PC-9 (cell line): ENCODE results near the gene KCNK10. TPM values are rescaled to one million over a fixed set of nuclear protein-coding genes. Genes with fewer than 3 reads are reported as not detected.

ENCODE experiments used
- BruUV-seq: library from RNA; stranded (reverse); fragments of 400-500 nt; replicated peaks from 2 replicates; lab custom pipeline; 2021; lab: Mats Ljungman, UMichigan
- CTCF ChIA-PET: fragments of 300-600 bp; sonication (Branson Sonifier 250); formaldehyde crosslinking; loops from one replicate; lab custom pipeline; 2022; ENCODE audit warnings: antibody characterized with exemption; lab: Charles Lee
- POLR2A ChIA-PET: fragments of 300-600 bp; sonication (Branson Sonifier 250); formaldehyde crosslinking; loops from one replicate; lab custom pipeline; 2022; ENCODE audit warnings: antibody characterized with exemption; ENCODE audit not compliant: unreplicated experiment; lab: Charles Lee
- DNase-seq, 2 experiments: peaks; one replicate each; pipeline versions ENCODE4 v3.0.0 to v3.0.0-alpha.2; 2015 to 2022; ENCODE audit warnings: mixed read lengths in 1 of 2
- H2AFZ ChIP-seq: fragments of 200-600 bp; sonication (generic); 2 replicates; pipeline ENCODE4 v1.8.1; 2017; ENCODE audit warnings: antibody characterized with exemption
- H3F3A ChIP-seq: fragments of 200-600 bp; sonication (generic); 2 replicates; pipeline ENCODE4 v1.8.1; 2017; ENCODE audit warnings: antibody characterized with exemption, mild to moderate bottlenecking, low read depth; ENCODE audit not compliant: insufficient read depth
- H3K27ac ChIP-seq: fragments of 200-600 bp; sonication (generic); 2 replicates; pipeline ENCODE4 v1.6.1; 2016; ENCODE audit warnings: mixed run types
- H3K27me3 ChIP-seq: fragments of 200-600 bp; sonication (generic); 2 replicates; pipeline ENCODE4 v1.6.1; 2016; ENCODE audit warnings: low read depth, mixed run types; ENCODE audit not compliant: insufficient read depth
- H3K36me3 ChIP-seq: fragments of 200-600 bp; sonication (generic); 2 replicates; pipeline ENCODE4 v1.6.1; 2016; ENCODE audit warnings: low read depth, mixed run types
- H3K4me1 ChIP-seq: fragments of 200-600 bp; sonication (generic); replicated peaks from 2 replicates; pipeline ENCODE4 v1.6.1; 2016; ENCODE audit warnings: mixed run types; ENCODE audit not compliant: insufficient read depth
- H3K4me2 ChIP-seq: fragments of 200-600 bp; sonication (generic); 2 replicates; pipeline ENCODE4 v1.6.1; 2017; ENCODE audit warnings: mixed run types
- H3K4me3 ChIP-seq: fragments of 200-600 bp; sonication (generic); 2 replicates; pipeline ENCODE4 v1.6.1; 2016; ENCODE audit warnings: mixed run types
- H3K79me2 ChIP-seq: fragments of 200-600 bp; sonication (generic); 2 replicates; pipeline ENCODE4 v1.6.1; 2017; ENCODE audit warnings: low read depth, mixed run types
- H3K9me2 ChIP-seq: fragments of 200-600 bp; sonication (generic); 2 replicates; pipeline ENCODE4 v1.8.1; 2017; ENCODE audit warnings: mild to moderate bottlenecking; ENCODE audit not compliant: insufficient read depth
- H3K9me3 ChIP-seq: fragments of 200-600 bp; sonication (generic); 2 replicates; pipeline ENCODE4 v1.8.1; 2016; ENCODE audit warnings: low read depth; ENCODE audit not compliant: insufficient read depth
- H4K20me1 ChIP-seq: fragments of 200-600 bp; sonication (generic); 2 replicates; pipeline ENCODE4 v1.8.1; 2017; ENCODE audit not compliant: insufficient read depth
- EZH2 ChIP-seq: fragments of 200-600 bp; sonication (generic); IDR thresholded peaks from 2 replicates; pipeline ENCODE4 v1.8.0; 2017; ENCODE audit warnings: antibody characterized with exemption, low read depth
- intact Hi-C: fragments of 100-400 bp; cut with micrococcal nuclease; formaldehyde crosslinking; loops from one replicate; pipeline ENCODE4 v1.10.0; 2022; ENCODE audit not compliant: unreplicated experiment
- total RNA-seq: library from RNA; stranded (reverse); gene quantifications from 2 replicates; pipeline ENCODE4 v1.2.3, GENCODE V29; 2021
- TF ChIP-seq, protein P1 (sequence below): fragments of 200-600 bp; sonication (generic); conservative IDR thresholded peaks from 2 replicates; pipeline ENCODE4 v1.6.1; 2017; ENCODE audit warnings: mixed run types, antibody characterized with exemption, mild to moderate bottlenecking, moderate library complexity

The KCNK10 gene
- total RNA-seq, 1 experiment from 2014 or later = not detected

DNA sequence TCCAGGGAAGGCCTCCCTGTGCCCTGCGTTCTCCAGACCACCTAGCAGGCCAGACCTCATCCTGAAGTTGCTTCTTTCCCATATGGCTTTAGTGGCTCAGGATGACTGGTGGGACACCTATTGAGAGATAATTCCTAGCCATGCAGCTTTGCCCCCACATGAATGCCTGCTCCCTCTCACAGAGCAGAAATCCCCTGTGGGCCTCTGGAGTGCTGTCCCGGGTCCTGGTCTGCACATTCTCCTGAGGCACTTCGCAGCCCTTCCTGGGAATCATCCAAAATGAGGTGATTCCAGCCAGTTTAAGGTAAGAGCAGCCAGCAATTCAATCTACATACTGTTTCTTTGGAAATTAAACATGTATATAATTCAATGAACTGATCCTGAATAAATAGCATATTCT is 182.2 kb downstream of the KCNK10 start:
- no peaks in the 10 kb centered on the region for H3K27me3 ChIP-seq
- H3K9me3 ChIP-seq = no peaks in the 10 kb centered on the region
- H3K4me3 ChIP-seq = no peak overlapping the region
- POLR2A ChIA-PET = no interaction called here
- H3K36me3 ChIP-seq = no peaks in the 10 kb centered on the region
- H4K20me1 ChIP-seq = no peaks in the 10 kb centered on the region
- H3K4me1 ChIP-seq = no peaks in the 10 kb centered on the region
- BruUV-seq = no TSS peak
- no peak overlapping the region for H2AFZ ChIP-seq
- no peaks in the 10 kb centered on the region for H3K79me2 ChIP-seq
- H3K9me2 ChIP-seq = no peaks in the 10 kb centered on the region
- intact Hi-C loops = no loop called here
- no peak overlapping the region for H3K4me2 ChIP-seq
- CTCF ChIA-PET = no interaction called here
- TF ChIP-seq EZH2 = no peak
- TF ChIP-seq, protein P1, sequence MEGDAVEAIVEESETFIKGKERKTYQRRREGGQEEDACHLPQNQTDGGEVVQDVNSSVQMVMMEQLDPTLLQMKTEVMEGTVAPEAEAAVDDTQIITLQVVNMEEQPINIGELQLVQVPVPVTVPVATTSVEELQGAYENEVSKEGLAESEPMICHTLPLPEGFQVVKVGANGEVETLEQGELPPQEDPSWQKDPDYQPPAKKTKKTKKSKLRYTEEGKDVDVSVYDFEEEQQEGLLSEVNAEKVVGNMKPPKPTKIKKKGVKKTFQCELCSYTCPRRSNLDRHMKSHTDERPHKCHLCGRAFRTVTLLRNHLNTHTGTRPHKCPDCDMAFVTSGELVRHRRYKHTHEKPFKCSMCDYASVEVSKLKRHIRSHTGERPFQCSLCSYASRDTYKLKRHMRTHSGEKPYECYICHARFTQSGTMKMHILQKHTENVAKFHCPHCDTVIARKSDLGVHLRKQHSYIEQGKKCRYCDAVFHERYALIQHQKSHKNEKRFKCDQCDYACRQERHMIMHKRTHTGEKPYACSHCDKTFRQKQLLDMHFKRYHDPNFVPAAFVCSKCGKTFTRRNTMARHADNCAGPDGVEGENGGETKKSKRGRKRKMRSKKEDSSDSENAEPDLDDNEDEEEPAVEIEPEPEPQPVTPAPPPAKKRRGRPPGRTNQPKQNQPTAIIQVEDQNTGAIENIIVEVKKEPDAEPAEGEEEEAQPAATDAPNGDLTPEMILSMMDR = no peak
- DNase-seq = no peak
- no peak overlapping the region for H3K27ac ChIP-seq
- H3F3A ChIP-seq = no peaks in the 10 kb centered on the region

DNA sequence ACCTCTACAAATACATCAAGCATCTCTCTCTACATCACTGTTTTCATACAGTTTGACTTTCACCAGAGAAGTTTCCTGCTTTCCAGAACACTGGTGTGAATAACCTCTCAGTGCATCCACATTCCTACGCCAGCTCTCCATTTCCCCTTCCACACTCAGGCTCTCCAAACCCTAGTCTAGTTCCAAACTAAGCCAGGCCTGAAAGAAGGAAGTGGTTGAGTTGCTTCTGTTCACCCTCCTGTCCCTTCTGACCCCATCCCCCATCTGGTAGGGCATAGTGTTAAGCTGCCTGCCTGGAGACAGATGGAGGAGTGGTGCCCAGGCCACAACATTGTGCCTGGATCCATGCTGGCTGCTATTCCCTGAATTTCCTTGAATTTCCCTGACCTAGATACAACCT is 185.7 kb downstream of the KCNK10 start:
- no peaks in the 10 kb centered on the region for H3K4me1 ChIP-seq
- H3K27me3 ChIP-seq = no peaks in the 10 kb centered on the region
- TF ChIP-seq EZH2 = no peak
- TF ChIP-seq, protein P1 = no peak
- no TSS peak for BruUV-seq
- no peak overlapping the region for H3K27ac ChIP-seq
- POLR2A ChIA-PET = no interaction called here
- no peaks in the 10 kb centered on the region for H3K9me3 ChIP-seq
- no peak overlapping the region for H3K4me3 ChIP-seq
- H4K20me1 ChIP-seq = no peaks in the 10 kb centered on the region
- CTCF ChIA-PET = no interaction called here
- no peaks in the 10 kb centered on the region for H3K79me2 ChIP-seq
- intact Hi-C loops = no loop called here
- no peak overlapping the region for H2AFZ ChIP-seq
- no peak for DNase-seq
- H3K4me2 ChIP-seq = no peak overlapping the region
- no peaks in the 10 kb centered on the region for H3K9me2 ChIP-seq
- no peaks in the 10 kb centered on the region for H3F3A ChIP-seq
- no peaks in the 10 kb centered on the region for H3K36me3 ChIP-seq

Other genes with a start within 250 kb of the KCNK10 start
- gene SPATA7, start 62.4 kb upstream of the KCNK10 start, total RNA-seq = 2.4 and 2.9 TPM in 2 replicates
- gene PTPN21, start 231.7 kb upstream of the KCNK10 start, total RNA-seq = 4.0 and 4.7 TPM in 2 replicates
- gene ZC3H14, start 239.8 kb upstream of the KCNK10 start, total RNA-seq = 14.6 and 20.2 TPM in 2 replicates